Measurements from ENCODE around the gene RIMKLA. TPM values are rescaled to one million over a fixed set of nuclear protein-coding genes. Genes with fewer than 3 reads are reported as not detected.

RIMKLA gene
- total RNA-seq, 4 donors from 2014 or later: 2.9 to 7.0 (median 4.0) TPM

DNA sequence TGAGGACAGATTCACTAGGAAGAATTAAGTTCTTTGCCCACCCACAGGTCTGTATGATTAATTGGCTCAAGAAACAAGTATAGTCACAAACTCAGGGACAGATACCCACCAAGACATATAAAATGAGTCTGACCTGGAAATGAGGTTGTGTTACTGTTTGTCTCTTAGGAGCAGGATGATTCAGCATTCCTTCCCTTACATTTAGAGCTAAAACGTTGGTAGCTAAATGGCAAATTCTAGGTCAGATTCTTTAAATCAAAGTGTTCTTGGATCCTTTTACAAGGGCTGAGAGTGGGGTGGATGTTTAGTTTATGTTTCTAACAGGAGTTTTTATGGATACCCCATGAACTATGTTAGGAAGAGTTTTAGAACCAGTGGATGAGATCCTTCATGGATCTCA, 4.7 kb downstream of the RIMKLA start:
- 13% methylated on average over 1 of the region's 1 CpG for WGBS, 2 donors (ENCODE audit: low coverage in 1 of 2)
- TF ChIP-seq EP300 (IDR thresholded peaks at IDR 0.05) (no peak), POLR2A (IDR thresholded peaks at IDR 0.05) (no peak), POLR2AphosphoS5 (IDR thresholded peaks at IDR 0.05) (no peak)
- TF ChIP-seq, protein P1, sequence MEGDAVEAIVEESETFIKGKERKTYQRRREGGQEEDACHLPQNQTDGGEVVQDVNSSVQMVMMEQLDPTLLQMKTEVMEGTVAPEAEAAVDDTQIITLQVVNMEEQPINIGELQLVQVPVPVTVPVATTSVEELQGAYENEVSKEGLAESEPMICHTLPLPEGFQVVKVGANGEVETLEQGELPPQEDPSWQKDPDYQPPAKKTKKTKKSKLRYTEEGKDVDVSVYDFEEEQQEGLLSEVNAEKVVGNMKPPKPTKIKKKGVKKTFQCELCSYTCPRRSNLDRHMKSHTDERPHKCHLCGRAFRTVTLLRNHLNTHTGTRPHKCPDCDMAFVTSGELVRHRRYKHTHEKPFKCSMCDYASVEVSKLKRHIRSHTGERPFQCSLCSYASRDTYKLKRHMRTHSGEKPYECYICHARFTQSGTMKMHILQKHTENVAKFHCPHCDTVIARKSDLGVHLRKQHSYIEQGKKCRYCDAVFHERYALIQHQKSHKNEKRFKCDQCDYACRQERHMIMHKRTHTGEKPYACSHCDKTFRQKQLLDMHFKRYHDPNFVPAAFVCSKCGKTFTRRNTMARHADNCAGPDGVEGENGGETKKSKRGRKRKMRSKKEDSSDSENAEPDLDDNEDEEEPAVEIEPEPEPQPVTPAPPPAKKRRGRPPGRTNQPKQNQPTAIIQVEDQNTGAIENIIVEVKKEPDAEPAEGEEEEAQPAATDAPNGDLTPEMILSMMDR (IDR thresholded peaks at IDR 0.05): no peak
- no peaks in the 10 kb centered on the region for H3K9me3 ChIP-seq
- peak overlapping the region in 2 of 4 donors; percentile 14 to 36 for H3K27ac ChIP-seq
- ATAC-seq: no peak
- H3K4me1 ChIP-seq: peaks cover 0 to 18% (median 0%) of the 10 kb centered on the region in 3 donors
- H3K27me3 ChIP-seq: no peaks in the 10 kb centered on the region
- H3K4me3 ChIP-seq: no peak overlapping the region
- no peaks in the 10 kb centered on the region for H3K36me3 ChIP-seq

DNA sequence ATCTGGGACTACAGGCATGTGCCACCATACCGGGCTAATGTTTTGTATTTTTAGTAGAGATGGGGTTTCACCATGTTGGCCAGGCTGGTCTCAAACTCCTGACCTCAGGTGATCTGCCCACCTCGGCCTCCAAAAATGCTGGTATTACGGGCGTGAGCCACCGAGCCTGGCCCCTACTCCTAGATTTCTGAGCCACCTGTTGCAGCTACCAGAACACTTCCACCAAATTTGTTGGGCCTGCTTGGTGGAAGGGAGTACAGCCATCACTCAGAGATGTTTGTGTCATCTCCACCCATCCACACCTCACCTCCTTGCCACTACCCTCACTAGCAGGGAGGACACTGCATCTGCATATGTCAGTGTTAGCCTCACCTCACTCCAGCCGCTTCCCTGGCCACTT, 5.5 kb downstream of the RIMKLA start:
- WGBS, 2 donors (ENCODE audit: low coverage in 1 of 2): 88% methylated on average over 3 to 6 of the region's 6 CpGs
- ATAC-seq: no peak
- Histone ChIP-seq H3K27me3 (no peaks in the 10 kb centered on the region), H3K4me1 (peaks cover 0 to 14% (median 0%) of the 10 kb centered on the region in 3 donors), H3K27ac (no peak overlapping the region), H3K4me3 (no peak overlapping the region), H3K9me3 (no peaks in the 10 kb centered on the region), H3K36me3 (no peaks in the 10 kb centered on the region)
- TF ChIP-seq, protein P1 (IDR thresholded peaks at IDR 0.05): no peak
- no peak for TF ChIP-seq POLR2AphosphoS5 (IDR thresholded peaks at IDR 0.05)
- no peak for TF ChIP-seq POLR2A (IDR thresholded peaks at IDR 0.05)
- TF ChIP-seq EP300 (IDR thresholded peaks at IDR 0.05): no peak

DNA sequence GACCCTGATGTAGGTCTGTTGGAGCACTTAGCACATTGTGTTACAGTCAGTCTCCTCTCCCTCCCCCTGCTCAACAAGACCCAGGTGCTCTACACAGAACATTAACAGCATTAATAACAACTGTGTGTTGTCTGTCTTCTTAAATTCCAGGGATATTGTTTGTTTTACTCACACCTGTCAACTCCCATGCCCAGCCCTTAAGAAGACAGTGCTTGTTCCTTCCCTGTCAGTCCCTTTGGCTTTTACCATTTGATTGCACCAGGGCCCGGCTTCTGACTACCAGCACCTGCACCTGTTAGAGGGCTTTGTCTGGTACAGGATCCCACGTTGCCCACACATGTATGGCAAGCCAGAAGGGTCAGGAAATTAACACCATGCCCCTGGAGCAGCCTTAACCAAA, 11.7 kb downstream of the RIMKLA start:
- Histone ChIP-seq H3K27me3 (no peaks in the 10 kb centered on the region), H3K36me3 (no peaks in the 10 kb centered on the region), H3K27ac (no peak overlapping the region), H3K9me3 (no peaks in the 10 kb centered on the region), H3K4me1 (no peaks in the 10 kb centered on the region), H3K4me3 (no peak overlapping the region)
- WGBS, 2 donors (ENCODE audit: low coverage in 1 of 2): 44% methylated on average over 1 of the region's 2 CpGs; no CpG with 5 or more reads in 1 of the 2 donors
- TF ChIP-seq POLR2AphosphoS5 (IDR thresholded peaks at IDR 0.05): no peak
- TF ChIP-seq EP300 (IDR thresholded peaks at IDR 0.05): no peak
- no peak for TF ChIP-seq POLR2A (IDR thresholded peaks at IDR 0.05)
- TF ChIP-seq, protein P1 (IDR thresholded peaks at IDR 0.05): no peak
- no peak for ATAC-seq

DNA sequence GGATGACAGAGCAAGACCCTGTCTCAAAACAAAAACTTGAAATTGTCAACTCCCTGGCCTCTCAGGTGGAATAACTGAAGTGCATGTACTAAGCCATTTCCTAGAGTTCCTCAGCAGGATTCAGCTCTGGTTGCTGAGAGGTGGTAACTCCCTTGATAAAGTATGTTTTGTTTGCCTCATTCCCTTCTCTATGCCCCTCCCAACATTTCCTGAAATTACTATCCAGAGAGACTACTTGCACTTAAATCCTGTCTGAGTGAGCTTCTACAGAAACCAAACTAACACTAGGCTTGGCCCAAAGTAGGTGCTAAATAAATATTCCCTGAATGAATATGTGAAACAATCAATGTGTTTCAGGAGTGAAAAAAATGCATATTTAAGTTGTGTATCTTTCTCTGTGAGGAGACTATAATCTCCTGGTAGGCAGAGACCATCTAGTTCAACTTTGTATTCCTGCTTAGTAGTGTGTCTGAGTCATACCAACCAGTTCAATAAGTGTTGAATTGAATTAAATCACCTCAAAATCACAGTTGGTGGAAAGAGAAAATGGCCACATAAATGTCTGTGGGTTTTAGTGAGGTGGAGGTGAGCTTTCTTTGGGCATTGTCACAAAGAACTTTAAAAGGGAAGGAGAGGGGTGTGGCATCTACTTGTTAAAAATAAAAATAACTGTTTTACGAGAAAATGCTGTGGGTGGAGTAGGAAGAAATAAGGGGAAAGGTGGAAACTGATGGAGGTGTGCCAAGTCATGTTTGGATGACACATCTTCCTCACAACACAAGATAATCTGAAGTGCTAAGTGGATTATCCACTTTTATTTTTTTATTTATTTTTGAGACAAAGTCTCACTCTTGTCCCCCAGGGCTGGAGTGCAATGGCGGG, 12.6 kb downstream of the RIMKLA start:
- Histone ChIP-seq H3K36me3 (no peaks in the 10 kb centered on the region), H3K4me1 (no peaks in the 10 kb centered on the region), H3K27me3 (no peaks in the 10 kb centered on the region), H3K9me3 (no peaks in the 10 kb centered on the region), H3K4me3 (no peak overlapping the region), H3K27ac (no peak overlapping the region)
- no peak for ATAC-seq
- WGBS, 2 donors (ENCODE audit: low coverage in 1 of 2): 60 to 68% methylated on average over 1 to 2 of the region's 2 CpGs
- TF ChIP-seq POLR2AphosphoS5 (IDR thresholded peaks at IDR 0.05) (no peak), EP300 (IDR thresholded peaks at IDR 0.05) (no peak), POLR2A (IDR thresholded peaks at IDR 0.05) (no peak)
- TF ChIP-seq, protein P1 (IDR thresholded peaks at IDR 0.05): no peak

All from gastroesophageal sphincter (tissue), 4 donors.